Fibroblast of skin of back (primary cell): Measurements from ENCODE around the gene SPATA45. TPM values are rescaled to one million over a fixed set of nuclear protein-coding genes. Genes with fewer than 3 reads are reported as not detected.
A peak's percentile ranks its signal among the peaks of the same experiment; 100 is the strongest.
"Not testable (repeated sequence)": the region's sequence is repeated elsewhere in the genome, so short reads cannot be mapped to it uniquely, and the experiment has no call there.

Source experiments
- DNase-seq: peaks from one replicate; pipeline ENCODE4 v3.0.0-alpha.2; 2013
- polyA plus RNA-seq, 2 experiments: library from polyadenylated mRNA; unstranded; fragments of 120-200 nt; gene quantifications; one replicate each; pipeline ENCODE4 v1.2.1, GENCODE V29; 2013; ENCODE audit not compliant: insufficient read length in 2 of 2

SPATA45 gene
- not detected for polyA plus RNA-seq (2013, experiment 1 of 2; ENCODE audit: insufficient read length)
- not detected for polyA plus RNA-seq (2013, experiment 2 of 2; ENCODE audit: insufficient read length)

DNA sequence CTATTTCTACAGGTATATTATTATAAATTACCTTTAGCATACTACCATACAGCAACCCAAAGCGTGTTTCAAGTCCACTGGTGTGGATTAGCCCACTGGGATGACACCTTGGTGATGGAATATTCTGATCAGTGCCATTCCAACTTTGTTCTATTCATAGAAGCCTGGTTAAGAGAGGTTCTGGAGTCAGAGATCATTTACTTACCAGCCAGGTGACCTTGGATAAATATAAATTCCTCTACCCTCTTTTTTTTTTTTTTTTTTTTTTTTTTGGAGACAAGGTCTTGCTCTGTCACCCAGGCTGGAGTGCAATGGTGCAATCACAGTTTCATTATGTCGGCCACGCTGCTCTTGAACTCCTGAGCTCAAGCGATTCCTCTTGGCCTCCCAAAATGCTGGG is at the start of gene SPATA45:
Gene SPATA45, minus strand, starts transcription at position 101 of the 400 bp plus-strand sequence. CDS start 11,500 bp downstream, outside the sequence.
- no peak for DNase-seq

DNA sequence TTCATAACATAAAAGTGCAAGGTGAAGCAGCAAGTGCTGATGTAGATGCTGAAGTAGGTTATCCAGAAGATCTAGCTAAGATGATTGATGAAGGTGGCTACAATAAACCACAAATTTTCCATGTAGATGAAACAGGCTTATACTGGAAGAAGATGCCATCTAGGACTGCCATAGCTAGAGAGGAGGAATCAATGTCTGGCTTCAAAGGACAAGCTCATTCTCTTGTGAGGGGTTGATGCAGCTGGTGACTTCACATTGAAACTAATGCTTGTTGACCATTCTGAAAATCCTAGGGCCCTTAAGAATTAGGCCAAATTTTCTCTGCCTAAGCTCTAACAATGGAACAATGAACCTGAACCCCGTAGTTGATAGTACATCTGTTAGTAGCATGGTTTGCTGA is 44.7 kb upstream of the SPATA45 start:
- no peak for DNase-seq

DNA sequence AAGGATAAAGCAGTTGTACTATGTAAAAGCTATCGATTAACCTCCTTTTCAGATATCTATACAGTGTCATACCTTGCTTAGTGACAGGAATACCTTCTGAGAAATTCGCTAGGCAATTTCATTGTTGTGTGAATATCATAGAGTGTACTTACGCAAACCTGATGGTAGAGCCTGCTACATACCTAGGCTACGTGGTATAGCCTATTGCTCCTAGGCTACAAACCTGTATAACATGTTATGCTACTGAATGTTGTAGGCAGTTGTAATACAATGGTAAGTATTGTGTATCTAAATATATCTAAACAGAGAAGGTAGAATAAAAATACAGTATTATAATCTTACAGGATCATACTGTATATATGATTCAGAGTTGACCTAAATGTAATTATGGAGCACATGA is 37.1 kb upstream of the SPATA45 start:
- no peak for DNase-seq

DNA sequence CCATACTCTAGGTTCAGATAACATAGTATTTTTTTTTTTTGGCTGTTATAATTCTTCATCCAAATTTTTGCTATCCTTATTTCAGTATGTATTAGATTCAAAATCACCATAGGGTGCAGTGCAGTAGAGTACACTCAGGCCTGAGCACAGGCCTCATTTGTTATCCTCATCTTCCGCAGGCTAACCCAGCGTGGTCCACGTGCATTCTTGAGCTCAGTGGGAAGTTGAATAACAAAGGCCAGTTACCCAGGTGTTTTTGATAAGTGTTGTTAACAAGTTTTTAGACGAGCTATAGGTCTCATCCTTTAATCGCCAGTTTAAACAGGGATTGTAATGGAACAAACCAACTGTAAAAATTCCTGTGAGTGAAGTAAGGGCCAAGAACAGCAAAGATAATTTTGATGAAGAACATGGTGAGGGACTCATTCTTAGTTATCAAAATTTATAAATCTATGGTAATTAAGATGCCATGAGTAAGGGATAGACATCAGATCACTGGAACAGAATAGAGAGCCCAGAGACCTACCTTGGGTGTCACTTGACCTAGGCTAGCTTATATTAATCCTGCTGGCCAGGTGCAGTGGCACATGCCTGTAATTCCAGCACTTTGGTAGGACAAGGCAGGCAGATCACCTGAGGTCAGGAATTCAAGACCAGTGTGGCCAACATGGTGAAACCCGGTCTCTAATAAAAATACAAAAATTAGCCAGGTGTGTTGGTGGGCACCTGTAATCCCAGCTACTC is 32.7 kb upstream of the SPATA45 start:
- DNase-seq = no peak

DNA sequence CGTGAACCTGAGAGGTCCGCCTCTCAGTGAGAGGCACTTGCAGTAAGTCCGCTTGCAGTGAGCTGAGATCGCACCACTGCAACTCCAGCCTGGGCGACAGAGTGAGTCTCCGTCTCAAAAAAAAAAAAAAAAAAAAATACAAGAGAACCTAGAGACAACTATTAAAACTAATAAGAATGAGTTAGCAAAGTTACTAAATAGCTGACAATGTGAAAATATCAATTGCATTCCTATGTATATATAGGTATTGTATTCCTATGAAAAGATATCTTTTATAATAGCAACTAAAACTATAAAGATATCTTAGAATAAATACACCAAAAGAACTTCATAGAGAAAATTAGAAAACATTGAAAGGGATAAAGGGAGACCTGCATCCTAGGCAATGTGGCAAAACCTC is 31.0 kb upstream of the SPATA45 start:
- DNase-seq = no peak

DNA sequence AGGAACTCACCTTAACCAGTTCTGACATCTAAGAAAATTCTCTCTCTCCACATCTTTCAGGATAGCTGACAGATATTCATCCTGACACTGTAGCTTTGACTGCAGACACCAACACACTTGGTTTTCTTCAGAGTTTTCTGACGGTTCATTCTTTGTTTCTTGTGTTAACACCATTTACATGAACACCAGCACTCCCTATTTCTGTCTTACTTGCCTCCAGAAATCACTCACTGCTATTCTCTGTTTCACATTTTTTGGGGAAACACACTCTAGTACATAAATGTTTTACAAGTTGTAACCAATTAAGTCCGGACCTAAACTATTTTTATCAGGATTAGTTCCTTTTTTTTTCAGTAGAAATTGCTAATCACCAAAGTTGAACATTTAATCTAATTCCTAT is 26.1 kb upstream of the SPATA45 start:
- no peak for DNase-seq

DNA sequence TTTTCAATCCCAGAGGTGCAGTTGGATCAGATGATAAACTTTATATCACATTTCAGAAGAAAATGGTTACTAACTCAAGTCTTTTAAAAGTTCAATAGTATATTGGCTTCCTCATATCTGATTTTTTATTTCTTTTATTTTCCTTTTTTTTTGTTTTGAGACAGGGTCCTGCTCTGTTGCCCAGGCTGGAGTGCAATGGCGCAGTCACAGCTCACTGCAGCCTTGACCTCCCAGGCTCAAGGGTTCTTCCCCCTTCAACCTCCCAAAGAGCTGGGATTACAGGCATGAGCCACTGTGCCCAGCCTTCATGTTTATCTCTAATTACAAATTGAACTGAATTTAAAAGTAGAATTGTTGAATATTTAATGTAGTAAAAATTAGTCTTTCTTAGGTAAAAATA is 24.5 kb upstream of the SPATA45 start:
- no peak for DNase-seq

DNA sequence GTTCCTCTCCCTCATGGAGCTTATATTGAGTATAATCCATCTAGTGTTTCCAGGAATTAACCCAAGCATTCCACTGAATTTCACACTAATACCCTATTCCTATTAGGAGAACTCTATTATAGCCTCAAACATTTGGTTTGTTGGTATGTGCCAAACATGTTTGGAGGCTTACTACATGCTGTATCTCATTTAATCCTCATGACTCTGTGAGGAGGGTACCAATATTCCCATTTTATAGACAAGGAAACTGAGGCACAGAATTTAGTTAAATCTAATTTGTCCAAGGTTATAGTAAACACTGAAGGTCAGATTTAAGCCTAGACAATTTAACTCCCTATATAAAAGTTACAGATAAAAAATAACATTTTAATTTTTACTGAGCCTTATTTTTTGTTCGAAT is 19.7 kb upstream of the SPATA45 start:
- DNase-seq = no peak

DNA sequence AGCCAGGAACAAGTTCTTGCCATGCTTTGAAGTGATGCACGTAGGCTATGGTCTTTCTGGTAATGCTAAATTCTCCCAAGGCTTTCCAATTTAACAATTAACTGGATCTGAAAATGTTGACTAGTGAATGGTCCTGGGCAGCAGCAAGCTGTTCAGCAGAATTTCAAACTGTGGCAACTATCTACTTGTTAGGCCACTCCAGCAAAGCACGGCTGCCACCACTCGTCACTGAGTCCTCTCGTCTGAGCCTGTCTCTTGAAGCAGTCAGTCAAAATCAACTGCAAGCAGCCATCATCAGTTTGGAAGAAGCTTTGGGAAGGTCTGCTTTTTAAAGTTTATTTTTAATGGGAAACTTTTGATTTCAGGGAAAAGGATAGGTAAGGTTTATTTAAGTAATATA is 16.8 kb upstream of the SPATA45 start:
- no peak for DNase-seq

DNA sequence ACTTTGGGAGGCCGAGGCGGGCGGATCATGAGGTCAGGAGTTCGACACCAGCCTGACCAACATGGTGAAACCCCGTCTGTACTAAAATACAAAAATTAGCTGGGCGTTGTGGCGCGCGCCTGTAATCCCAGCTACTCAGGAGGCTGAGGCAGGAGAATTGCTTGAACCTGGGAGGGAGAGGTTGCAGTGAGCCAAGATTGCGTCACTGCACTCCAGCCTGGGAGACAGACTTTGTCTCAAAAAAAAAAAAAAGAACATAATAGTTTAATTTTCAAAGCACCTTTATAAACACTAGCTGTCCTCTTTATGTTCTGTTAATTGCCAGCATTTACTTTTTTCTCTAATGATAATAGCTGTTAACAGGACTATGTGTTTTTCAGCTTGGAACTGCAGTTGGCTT is 15.9 kb upstream of the SPATA45 start:
- not testable (repeated sequence) for DNase-seq

DNA sequence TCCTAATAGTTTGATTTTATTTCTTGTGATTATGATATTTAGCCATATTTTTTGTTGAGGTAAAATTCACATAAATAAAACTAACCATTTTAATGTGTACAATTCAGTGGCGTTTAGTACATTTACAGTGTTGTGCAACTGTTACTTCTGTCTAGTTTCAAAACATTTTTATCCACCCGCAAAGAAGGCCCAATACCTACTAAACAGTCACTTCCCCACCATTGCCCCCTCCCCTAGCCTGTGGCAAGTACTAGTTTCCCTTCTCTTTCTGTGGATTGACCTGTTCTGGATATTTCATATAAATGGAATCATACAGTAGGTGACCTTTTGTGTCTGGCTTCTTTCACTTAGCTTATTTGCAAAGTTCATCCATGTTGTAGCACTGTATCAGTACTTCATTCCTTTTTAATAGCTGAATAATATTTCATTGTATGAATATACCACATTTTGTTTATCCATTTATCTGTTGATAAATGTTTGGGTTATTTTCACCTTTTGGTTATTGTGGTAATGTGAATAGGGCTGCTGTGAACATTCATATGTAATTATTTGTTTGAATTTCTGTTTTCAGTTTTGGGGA is 14.8 kb upstream of the SPATA45 start:
- DNase-seq = no peak

DNA sequence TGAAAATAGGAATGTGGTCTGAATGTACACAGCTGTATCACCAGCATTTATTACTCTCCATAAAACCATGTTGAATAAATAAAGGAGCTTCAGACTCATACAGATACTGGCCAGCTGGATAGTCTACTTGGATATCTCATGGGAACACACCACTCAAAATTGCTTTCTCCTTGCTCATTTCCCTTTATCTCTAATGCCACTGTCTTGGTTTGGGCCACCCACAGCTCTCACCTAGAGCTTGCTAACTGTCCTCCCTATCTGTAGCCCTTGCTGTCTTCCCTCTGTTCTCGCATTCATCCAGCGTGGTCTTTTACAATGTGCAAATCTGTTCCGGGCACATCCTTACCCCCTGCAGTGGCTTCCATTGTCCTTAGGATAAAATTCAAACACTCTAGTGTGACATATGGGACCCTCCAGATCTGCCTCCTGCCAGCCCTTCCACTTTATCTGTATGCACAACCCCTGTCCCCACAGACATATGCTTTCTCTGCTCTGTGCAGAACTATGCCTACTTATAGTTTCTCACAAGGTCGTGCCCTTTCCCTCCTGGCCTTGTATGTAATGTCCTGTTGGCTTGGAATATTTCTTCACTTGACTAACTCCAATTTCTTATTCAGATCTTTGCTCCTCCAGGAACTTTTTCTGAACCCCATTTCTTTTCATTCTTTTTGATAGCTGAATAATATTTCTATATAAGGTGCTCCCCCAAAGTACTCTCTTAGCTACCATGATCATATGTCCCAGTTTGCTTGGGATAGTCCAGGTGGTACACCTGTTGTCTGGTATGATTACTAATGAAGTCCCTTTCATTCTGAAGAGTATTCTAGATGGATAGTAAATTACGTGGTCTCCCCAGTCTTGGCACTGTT is 13.5 kb upstream of the SPATA45 start:
- DNase-seq = peak; percentile 41

DNA sequence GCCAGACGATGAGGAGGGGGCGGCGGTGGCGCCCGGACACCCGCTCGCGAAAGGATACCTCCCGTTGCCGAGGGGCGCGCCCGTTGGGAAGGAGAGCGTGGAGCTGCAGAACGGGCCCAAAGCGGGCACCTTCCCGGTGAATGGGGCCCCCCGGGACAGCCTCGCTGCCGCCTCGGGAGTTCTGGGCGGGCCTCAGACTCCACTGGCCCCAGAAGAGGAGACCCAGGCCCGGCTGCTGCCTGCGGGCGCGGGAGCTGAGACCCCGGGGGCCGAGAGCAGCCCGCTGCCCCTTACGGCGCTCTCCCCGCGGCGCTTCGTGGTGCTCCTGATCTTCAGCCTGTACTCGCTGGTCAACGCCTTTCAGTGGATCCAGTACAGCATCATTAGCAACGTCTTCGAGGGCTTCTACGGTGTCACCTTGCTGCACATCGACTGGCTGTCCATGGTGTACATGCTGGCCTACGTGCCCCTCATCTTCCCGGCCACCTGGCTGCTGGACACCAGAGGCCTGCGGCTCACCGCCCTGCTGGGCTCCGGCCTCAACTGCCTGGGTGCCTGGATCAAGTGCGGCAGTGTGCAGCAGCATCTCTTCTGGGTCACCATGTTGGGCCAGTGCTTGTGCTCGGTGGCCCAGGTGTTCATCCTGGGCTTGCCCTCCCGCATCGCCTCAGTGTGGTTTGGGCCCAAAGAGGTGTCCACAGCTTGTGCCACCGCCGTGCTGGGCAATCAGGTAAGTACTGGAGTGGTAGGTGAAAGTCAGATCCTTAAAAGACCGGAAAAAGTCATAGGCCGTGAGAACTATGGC is 11.2 kb upstream of the SPATA45 start:
- DNase-seq = peak; percentile 30

DNA sequence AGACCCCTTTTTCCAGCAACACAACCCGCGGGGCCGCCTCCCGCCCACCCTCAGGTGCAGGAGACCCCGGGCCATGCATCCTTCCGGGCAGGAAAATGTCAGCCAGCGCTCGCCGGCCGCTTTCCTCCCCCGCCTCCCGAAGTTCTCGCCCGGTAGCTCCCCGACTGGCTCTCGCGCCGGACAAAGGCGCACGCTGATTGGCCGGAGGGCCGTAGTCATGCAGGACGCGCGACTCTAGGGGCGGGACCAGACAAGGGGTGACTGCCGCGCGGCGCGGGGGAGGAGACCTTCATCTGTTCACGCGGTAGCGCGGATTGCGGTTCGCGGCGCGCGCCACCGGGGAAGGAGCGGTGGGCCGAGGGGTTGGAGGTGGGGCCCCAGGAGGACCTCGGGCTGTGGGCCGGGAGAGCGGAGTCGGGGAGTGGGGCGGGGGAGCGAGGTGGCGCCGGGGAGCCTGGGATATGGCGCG is 10.6 kb upstream of the SPATA45 start, which contains the start of gene FLVCR1:
Gene FLVCR1, plus strand, starts transcription at position 284 of the 469 bp plus-strand sequence. Its CDS starts 178 bp downstream, at position 462.
- DNase-seq = peak; percentile 96

DNA sequence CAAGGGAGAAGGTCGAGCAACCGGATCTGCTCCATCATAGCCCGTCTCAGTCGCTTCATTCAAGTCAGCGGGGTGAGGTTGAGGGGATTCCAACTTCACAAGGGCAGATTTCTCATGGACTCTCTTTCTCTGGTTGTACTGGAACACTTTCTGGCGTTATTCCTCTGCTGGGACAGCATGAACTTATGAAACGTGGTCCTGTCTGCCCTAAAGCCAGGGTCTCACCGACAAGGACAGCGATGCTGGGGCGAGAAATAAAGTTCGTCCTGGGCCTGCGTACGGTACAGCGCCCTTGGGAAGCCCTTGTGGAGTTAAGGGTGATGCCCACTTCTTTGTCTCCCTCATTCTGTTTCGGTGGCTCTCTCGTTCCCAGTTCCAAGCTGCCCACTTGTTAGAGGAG is 9.3 kb upstream of the SPATA45 start:
- DNase-seq = no peak

DNA sequence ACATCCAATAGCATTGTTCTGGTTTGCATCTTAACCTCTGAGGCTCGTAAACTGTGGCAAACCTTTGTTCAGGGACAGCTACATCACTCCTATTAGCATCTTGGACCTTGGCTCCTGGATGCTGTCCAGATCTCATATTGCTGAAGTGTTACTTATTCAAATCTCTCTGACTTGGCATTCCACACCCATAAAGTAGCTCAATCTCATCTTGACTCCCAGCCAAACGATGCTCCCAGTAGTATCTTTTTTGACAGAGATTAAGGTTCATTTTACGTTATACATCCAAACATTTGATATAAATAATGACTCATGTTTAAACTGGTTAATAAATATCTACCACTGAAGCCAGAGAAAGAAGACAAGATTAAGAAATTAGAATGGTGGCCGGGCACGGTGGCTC is 6.2 kb upstream of the SPATA45 start:
- DNase-seq = no peak

DNA sequence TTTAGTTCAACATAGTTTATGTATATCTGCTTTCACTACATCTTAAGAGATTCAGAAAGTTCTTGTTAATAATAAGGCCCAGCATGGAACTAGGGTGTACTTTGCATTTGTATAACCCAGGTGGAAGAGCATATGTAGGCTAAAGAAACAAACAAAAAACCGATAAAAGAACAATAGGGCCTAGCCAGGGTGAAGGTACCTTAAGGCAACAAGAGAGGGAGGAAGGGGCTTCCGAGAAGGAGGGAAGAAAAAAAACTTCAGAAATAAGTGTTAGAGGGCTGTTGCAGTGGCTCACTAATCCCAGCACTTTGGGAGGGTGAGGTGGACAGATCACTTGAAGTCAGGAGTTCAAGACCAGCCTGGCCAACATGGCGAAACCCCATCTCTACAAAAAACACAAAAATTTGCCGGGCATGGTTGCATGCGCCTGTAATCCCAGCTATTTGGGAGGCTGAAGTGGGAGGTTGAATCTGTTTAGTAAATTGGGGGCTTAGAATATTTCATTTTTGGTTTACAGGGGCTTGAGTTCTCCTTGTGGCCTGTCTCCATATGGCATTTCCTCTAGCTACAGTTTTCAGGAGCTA is 4.7 kb upstream of the SPATA45 start:
- DNase-seq = no peak

DNA sequence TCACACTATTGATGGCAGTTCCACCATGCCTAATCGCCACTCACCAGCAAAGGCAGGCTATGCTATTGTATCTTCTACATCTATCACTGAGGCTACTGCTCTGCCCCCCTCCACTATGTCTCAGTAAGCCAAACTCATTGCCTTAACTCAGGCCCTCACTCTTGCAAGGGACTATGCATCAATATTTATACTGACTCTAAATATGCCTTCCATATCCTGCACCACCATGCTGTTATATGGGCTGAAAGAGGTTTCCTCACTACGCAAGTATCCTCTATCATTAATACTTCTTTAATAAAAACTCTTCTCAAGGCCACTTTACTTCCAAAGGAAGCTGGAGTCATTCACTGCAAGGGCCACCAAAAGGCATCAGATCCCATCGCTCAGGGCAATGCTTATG is 2.9 kb downstream of the SPATA45 start:
- DNase-seq = not testable (repeated sequence)

DNA sequence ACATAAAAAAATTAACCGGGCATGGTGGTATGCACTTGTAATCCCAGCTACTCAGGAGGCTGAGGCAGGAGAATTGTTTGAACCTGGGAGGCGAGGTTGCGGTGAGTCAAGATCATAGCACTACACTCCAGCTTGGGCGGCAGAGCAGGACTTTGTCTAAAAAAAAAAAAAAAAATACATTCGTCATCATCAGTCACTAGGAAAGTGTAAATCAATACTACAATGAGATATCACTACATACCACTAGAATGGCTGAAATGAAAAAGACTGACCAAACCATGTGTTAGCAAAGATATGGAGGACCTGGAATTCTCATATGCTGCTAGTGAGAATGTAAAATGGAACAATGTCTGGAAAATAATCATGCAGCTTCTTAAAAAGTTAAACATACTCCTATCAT is 9.3 kb downstream of the SPATA45 start:
- no peak for DNase-seq

DNA sequence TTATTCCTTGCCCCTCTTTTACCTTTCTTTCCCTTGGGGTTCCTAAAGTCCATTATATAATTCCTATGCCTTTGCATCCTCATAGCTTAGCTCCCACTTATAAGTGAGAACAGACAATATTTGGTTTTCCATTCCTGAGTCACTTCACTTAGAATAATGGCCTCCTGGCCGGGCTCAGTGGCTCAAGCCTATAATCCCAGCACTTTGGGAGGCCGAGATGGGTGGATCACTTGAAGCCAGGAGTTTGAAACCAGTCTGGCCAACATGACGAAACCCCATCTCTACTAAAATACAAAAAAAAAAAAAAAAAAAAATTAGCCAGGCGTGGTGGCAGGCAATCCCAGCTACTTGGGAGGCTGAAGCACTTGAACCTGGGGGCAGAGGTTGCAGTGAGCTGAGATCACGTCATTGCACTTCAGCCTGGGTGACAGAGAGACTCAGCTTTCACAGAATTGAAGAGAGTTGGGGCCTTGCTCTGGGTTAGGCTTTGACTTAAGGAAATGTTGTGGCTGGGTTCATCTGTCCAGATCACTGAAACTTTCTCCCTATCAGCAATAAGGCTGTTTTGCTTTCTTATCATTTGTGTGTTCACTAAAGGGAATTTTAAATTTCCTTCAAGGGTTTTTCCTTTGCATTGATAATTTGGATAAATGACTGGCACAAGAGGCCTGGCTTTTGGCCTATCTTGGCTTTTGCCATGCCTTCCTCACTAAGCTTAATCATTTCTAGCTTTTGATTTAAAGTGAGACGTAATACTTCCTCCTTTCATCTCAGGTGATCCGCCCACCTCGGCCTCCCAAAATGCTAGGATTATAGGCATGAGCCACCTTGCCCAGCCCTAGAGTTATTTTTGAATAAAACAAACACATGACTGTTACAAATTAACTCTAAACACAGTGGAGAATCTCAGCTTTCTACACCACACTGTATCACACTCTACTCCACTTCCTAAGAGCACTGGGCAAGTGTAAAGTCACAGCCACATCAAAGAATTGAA is 13.9 kb downstream of the SPATA45 start:
- not testable (repeated sequence) for DNase-seq
